Measurements from ENCODE around the gene DLGAP3. TPM values are rescaled to one million over a fixed set of nuclear protein-coding genes. Genes with fewer than 3 reads are reported as not detected.

The DLGAP3 gene
- total RNA-seq, 3 donors from 2014 or later, result 0.35 to 0.60 (median 0.41) TPM

DNA sequence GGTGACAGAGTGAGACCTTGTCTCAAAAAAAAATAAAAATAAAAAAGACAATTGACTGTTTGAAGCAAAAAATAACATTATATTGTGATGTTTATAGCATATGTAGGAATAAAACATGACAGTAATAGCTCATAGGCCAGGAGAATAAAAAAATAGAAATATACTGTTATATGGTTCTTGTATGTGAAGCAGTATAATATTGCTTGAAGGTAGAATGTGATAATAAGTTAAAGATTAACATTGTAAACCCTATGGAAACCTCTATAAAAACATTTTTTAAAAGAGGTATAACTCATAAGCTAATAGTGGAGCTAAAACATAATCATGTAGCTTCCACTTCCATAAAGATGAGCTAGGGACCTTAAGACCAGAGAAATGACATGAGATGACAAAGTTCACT, 113.1 kb downstream of the DLGAP3 start:
- peaks cover 10% of the 10 kb centered on the region for H3K4me1 ChIP-seq (ENCODE audit: low read depth)
- DNase-seq (no peak), ATAC-seq (peak; percentile 50)
- intact Hi-C loops (cut with DNase I, micrococcal nuclease), result no loop called here
- no peaks in the 10 kb centered on the region for H3K36me3 ChIP-seq (ENCODE audit: low read depth)
- TF ChIP-seq, protein P1, sequence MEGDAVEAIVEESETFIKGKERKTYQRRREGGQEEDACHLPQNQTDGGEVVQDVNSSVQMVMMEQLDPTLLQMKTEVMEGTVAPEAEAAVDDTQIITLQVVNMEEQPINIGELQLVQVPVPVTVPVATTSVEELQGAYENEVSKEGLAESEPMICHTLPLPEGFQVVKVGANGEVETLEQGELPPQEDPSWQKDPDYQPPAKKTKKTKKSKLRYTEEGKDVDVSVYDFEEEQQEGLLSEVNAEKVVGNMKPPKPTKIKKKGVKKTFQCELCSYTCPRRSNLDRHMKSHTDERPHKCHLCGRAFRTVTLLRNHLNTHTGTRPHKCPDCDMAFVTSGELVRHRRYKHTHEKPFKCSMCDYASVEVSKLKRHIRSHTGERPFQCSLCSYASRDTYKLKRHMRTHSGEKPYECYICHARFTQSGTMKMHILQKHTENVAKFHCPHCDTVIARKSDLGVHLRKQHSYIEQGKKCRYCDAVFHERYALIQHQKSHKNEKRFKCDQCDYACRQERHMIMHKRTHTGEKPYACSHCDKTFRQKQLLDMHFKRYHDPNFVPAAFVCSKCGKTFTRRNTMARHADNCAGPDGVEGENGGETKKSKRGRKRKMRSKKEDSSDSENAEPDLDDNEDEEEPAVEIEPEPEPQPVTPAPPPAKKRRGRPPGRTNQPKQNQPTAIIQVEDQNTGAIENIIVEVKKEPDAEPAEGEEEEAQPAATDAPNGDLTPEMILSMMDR (IDR thresholded peaks at IDR 0.05), result no peak
- no peak overlapping the region for H3K4me3 ChIP-seq
- no peaks in the 10 kb centered on the region for H3K9me3 ChIP-seq

Other genes starting within 250 kb of the DLGAP3 start
- not detected for gene GJB5, start 174.6 kb downstream of the DLGAP3 start, total RNA-seq
- not detected for gene GJB4, start 169.9 kb downstream of the DLGAP3 start, total RNA-seq
- 1 to 10 TPM; 2.7 to 6.1 (median 4.5) TPM for gene GJB3, start 148.4 kb downstream of the DLGAP3 start, total RNA-seq
- 1 to 10 TPM in 2 of 3 donors, under 1 TPM in 1; 0.84 to 4.1 (median 2.7) TPM for gene GJA4, start 136.7 kb downstream of the DLGAP3 start, total RNA-seq
- gene SMIM12, start 69.9 kb downstream of the DLGAP3 start, total RNA-seq, result 10 to 100 TPM; 50.8 to 53.8 (median 51.8) TPM
- gene TMEM35B, start 55.7 kb upstream of the DLGAP3 start, total RNA-seq, result 10 to 100 TPM; 17.9 to 18.4 (median 18.0) TPM
- gene ZMYM6, start 102.3 kb upstream of the DLGAP3 start, total RNA-seq, result 10 to 100 TPM; 18.8 to 29.4 (median 23.1) TPM
- 10 to 100 TPM in 2 of 3 donors, 1 to 10 TPM in 1; 9.2 to 20.9 (median 11.4) TPM for gene ZMYM1, start 149.7 kb upstream of the DLGAP3 start, total RNA-seq